Mucosa of rectum (tissue), 2 donors: ENCODE measurements around the gene LRRC37A.
A peak's percentile ranks its signal among the peaks of the same experiment; 100 is the strongest.
"Not testable (repeated sequence)": the region's sequence is repeated elsewhere in the genome, so short reads cannot be mapped to it uniquely, and the experiment has no call there.

Experiments
- H3K27ac ChIP-seq, 2 donors: one replicate each; pipeline ENCODE4 v1.7.0; 2013; ENCODE audit warnings: inconsistent platforms in 2 of 2, low read depth in 2 of 2, low read length in 2 of 2
- H3K27me3 ChIP-seq, 2 donors: one replicate each; pipeline ENCODE4 v1.7.0; 2013; ENCODE audit warnings: low read length in 2 of 2; ENCODE audit not compliant: control insufficient read depth in 2 of 2, insufficient read depth in 2 of 2
- H3K36me3 ChIP-seq, 2 donors: one replicate each; pipeline ENCODE4 v1.7.0; 2013; ENCODE audit warnings: low read length in 2 of 2; ENCODE audit not compliant: control insufficient read depth in 2 of 2, insufficient read depth in 2 of 2
- H3K4me1 ChIP-seq, 2 donors: one replicate each; pipeline ENCODE4 v1.7.0; 2013; ENCODE audit warnings: low read length in 2 of 2, mild to moderate bottlenecking in 1 of 2; ENCODE audit not compliant: control insufficient read depth in 2 of 2, insufficient read depth in 2 of 2
- H3K4me3 ChIP-seq, 2 donors: one replicate each; pipeline ENCODE4 v1.7.0; 2013; ENCODE audit warnings: low read length in 2 of 2
- H3K9ac ChIP-seq, 2 donors: one replicate each; pipeline ENCODE4 v1.7.0; 2013; ENCODE audit warnings: low read length in 2 of 2, low read depth in 1 of 2, mild to moderate bottlenecking in 1 of 2
- H3K9me3 ChIP-seq, 2 donors: one replicate each; pipeline ENCODE4 v1.7.0; 2013; ENCODE audit warnings: low read length in 2 of 2; ENCODE audit not compliant: control insufficient read depth in 2 of 2
- donor health status: healthy.
- donor health status: Normal muscosa, but diverticular disease.

The LRRC37A gene

GRCh38 chr17:46294831-46295230, at the start of gene LRRC37A:
Gene LRRC37A, plus strand, starts transcription at chr17:46295131. Its CDS starts 3 bp downstream, at chr17:46295134.
- H3K27me3 ChIP-seq, H3K4me1 ChIP-seq, H3K9me3 ChIP-seq, H3K4me3 ChIP-seq, H3K9ac ChIP-seq, H3K27ac ChIP-seq, H3K36me3 ChIP-seq: not testable (repeated sequence)

DNA sequence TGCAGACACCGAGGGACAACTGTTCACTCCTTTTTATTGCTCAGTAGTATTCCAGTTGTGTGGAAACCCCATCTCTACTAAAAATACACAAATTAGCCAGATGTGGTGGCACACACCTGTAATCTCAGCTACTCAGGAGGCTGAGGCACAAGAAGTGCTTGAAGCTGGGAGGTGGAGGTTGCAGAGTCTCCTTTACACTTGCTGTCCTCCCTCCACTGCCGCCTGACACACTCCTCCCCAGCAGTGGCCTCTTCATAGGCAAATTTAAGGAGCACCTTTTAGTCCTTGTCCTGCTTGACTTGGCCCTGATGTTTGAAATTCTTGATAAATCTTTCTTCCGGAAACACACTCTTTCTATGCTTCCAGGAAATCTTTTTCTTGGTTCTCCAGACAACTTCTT, 45.8 kb upstream of the LRRC37A start:
- not testable (repeated sequence) for H3K36me3 ChIP-seq, H3K4me3 ChIP-seq, H3K27ac ChIP-seq, H3K9ac ChIP-seq, H3K9me3 ChIP-seq, H3K27me3 ChIP-seq, H3K4me1 ChIP-seq

DNA sequence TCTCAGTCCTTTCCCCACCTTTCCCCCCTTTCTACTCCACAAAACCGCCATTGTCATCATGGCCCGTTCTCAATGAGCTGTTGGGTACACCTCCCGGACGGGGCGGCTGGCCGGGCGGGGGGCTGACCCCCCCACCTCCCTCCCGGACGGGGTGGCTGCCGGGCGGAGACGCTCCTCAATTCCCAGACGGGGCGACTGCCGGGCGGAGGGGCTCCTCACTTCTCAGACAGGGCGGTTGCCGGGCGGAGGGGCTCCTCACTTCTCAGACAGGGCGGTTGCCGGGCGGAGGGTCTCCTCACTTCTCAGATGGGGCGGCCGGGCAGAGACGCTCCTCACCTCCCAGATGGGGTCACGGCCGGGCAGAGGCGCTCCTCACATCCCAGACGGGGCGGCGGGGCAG, 42.1 kb upstream of the LRRC37A start:
- H3K9ac ChIP-seq, H3K27ac ChIP-seq, H3K27me3 ChIP-seq, H3K4me1 ChIP-seq, H3K9me3 ChIP-seq, H3K36me3 ChIP-seq, H3K4me3 ChIP-seq: not testable (repeated sequence)

DNA sequence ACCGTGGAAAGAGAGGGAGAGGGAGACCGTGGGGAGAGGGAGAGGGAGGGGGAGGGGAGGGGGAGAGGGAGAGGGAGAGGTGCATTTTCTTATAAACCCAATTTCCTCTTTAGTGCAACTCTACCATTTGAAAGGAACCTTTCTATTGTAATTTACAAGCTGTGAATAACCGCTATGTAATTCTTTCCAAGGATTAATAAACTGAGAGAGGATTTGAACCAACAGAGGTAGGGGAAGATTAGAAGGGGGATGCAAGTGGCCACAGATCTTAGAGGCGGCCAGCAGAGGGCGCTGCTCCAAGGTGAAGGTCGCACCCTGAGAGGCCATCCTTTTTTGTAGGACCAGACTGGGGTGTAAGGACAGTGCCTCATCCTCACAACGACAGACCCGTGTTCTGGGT, 41.2 kb upstream of the LRRC37A start:
- not testable (repeated sequence) for H3K27me3 ChIP-seq, H3K9ac ChIP-seq, H3K36me3 ChIP-seq, H3K9me3 ChIP-seq, H3K4me3 ChIP-seq, H3K4me1 ChIP-seq, H3K27ac ChIP-seq

DNA sequence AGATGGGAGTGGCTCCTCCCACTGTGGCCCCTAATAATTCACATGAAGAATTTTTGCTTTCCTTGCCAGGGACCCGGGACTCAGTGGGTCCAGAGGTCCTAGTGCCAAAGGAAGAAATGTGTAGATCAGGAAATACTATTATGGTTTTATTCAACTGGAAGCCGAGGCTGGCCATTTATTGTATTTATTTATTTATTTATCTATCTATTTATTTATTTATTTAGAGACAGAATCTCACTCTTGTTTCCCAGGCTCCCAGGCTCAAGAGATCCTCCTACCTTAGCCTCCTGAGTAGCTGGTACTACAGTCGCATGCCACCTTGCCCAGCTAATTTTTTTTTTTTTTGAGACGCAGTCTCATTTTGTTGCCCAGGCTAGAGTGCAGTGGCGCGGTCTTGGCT, 40.7 kb upstream of the LRRC37A start:
- H3K4me1 ChIP-seq, H3K9me3 ChIP-seq, H3K9ac ChIP-seq, H3K27me3 ChIP-seq, H3K27ac ChIP-seq, H3K4me3 ChIP-seq, H3K36me3 ChIP-seq: not testable (repeated sequence)

- not testable (repeated sequence) for H3K36me3 ChIP-seq, H3K9me3 ChIP-seq, H3K4me3 ChIP-seq, H3K27me3 ChIP-seq, H3K4me1 ChIP-seq, H3K27ac ChIP-seq, H3K9ac ChIP-seq
Measured at GRCh38 chr17:46256369-46256768, 38.6 kb upstream of the LRRC37A start.

DNA sequence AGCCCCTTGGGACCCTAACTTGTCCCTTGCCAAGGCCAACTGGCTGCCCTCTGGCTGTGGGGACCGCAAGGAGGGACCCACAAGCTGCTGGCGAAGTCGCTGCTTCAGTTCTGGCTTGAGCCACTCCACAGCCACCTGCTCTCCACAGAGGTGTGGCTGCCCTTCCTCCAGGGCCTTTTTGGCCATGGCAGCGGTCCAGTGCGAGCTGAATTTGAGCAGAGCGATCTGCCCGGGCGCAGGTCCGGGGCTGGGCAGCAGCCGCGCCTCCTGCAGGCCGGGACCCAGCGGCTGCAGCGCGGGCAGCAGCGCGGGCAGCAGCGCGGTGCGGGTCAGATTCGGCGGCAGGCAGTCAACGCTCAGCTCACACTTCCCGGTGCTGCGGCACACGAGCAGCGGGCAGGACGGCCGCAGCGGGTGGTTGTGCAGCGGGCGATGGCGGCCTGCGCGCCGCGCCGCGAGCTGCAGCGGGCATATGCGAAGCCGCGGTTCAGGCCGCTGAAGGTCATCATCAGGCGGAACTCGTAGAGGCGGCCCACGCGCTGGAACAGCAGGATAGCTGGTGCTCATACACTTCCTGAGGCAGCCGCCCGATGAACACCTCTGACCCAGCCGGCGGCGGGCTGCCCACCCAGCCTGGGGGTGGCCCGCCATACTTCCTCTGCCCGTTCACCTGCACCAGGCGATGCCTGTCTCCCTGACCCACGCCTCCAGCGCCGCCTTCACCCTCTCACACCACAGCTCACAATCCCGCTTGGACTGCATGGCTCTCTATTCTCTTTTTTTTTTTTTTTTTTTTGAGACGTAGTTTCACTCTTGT, 34.9 kb upstream of the LRRC37A start:
- H3K4me3 ChIP-seq: peak overlapping the region; percentile 50 to 74
- peak overlapping the region in 1 of 2 donors; percentile 43 for H3K9ac ChIP-seq
- H3K27ac ChIP-seq: peak overlapping the region in 1 of 2 donors; percentile 23

DNA sequence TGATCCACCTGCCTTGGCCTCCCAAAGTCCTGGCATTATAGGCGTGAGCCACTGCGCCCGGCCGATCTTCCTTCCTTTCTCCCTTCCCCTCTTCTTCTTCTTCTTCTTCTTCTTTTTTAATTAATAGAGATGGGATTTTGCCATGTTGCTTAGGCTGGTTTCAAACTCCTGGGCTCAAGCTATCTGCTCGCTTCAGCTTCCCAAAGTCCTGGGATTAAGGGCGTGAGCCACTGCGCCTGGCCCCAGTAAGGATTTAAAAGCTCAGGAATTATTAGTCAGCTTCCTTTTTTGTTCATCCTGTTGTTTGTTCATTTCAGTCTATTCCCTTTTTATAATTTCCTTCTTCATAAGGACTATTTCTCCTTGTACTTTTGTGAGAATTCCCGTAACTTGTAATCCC, 32.7 kb upstream of the LRRC37A start:
- Histone ChIP-seq H3K27me3 (peaks cover 0 to 4% of the 10 kb centered on the region in 2 donors), H3K36me3 (no peaks in the 10 kb centered on the region), H3K9ac (no peak overlapping the region), H3K4me1 (peaks cover 15% of the 10 kb centered on the region in 2 donors), H3K9me3 (no peaks in the 10 kb centered on the region), H3K27ac (no peak overlapping the region), H3K4me3 (no peak overlapping the region)

More for the DNA sequence above, 34.9 kb upstream of the LRRC37A start:
- not testable (repeated sequence) for H3K9me3 ChIP-seq, H3K27me3 ChIP-seq, H3K36me3 ChIP-seq, H3K4me1 ChIP-seq

DNA sequence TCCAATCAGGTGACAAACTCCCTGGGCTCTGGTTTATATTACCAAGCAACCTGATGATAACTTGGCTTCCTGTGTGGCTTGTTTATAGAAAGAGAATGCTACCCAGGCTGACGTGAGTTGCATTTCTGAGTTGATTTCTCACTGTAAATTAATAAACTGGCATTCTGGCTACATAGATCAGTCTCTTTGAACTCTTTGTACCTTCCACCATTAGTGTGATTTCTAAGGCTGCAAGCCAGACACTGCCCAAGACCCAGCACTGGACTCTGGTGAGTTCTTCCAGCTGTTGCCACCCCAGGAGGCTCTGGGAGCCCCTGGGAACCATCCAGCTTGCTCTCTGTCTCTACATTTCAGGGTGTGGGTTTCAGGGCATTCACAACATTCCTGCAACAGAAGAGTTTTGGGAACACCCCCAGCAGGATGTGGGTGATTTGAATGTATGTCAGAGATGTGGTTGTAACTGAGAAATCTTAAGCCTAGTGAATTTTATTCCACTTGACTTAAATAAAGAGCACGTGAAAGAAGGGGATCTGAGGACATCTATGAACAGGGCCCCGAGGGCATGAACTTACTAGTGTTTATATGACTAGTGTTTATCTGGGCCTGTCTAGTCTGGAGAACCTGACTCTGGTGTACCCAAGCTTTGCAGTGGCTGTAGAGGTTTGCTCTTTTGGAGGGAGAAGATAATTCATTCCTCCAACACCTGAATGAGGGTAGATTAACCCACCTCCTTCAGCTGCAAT, 30.3 kb upstream of the LRRC37A start:
- Histone ChIP-seq H3K36me3 (no peaks in the 10 kb centered on the region), H3K4me1 (peaks cover 19 to 25% of the 10 kb centered on the region in 2 donors), H3K9ac (no peak overlapping the region), H3K27ac (no peak overlapping the region), H3K27me3 (peaks cover 0 to 12% of the 10 kb centered on the region in 2 donors), H3K9me3 (no peaks in the 10 kb centered on the region), H3K4me3 (no peak overlapping the region)

GRCh38 chr17:46266063-46266655, 28.8 kb upstream of the LRRC37A start:
- not testable (repeated sequence) for H3K36me3 ChIP-seq, H3K9me3 ChIP-seq
- Histone ChIP-seq H3K27ac (peak overlapping the region; percentile 76 to 86), H3K4me3 (peak overlapping the region; percentile 81 to 98), H3K9ac (peak overlapping the region; percentile 79 to 82), H3K4me1 (peaks cover 21 to 23% of the 10 kb centered on the region in 2 donors), H3K27me3 (peaks cover 0 to 15% of the 10 kb centered on the region in 2 donors)
